Fibroblast of skin of back (primary cell): Measurements from ENCODE around the gene FRRS1L. TPM values are rescaled to one million over a fixed set of nuclear protein-coding genes. Genes with fewer than 3 reads are reported as not detected.

Source experiments
- DNase-seq: peaks from one replicate; pipeline ENCODE4 v3.0.0-alpha.2; 2013
- polyA plus RNA-seq, 2 experiments: library from polyadenylated mRNA; unstranded; fragments of 120-200 nt; gene quantifications; one replicate each; pipeline ENCODE4 v1.2.1, GENCODE V29; 2013; ENCODE audit not compliant: insufficient read length in 2 of 2

The FRRS1L gene, protein sequence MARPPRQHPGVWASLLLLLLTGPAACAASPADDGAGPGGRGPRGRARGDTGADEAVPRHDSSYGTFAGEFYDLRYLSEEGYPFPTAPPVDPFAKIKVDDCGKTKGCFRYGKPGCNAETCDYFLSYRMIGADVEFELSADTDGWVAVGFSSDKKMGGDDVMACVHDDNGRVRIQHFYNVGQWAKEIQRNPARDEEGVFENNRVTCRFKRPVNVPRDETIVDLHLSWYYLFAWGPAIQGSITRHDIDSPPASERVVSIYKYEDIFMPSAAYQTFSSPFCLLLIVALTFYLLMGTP
- polyA plus RNA-seq (2013, experiment 1 of 2; ENCODE audit: insufficient read length): 0.50 TPM
- polyA plus RNA-seq (2013, experiment 2 of 2; ENCODE audit: insufficient read length): 0.87 TPM

DNA sequence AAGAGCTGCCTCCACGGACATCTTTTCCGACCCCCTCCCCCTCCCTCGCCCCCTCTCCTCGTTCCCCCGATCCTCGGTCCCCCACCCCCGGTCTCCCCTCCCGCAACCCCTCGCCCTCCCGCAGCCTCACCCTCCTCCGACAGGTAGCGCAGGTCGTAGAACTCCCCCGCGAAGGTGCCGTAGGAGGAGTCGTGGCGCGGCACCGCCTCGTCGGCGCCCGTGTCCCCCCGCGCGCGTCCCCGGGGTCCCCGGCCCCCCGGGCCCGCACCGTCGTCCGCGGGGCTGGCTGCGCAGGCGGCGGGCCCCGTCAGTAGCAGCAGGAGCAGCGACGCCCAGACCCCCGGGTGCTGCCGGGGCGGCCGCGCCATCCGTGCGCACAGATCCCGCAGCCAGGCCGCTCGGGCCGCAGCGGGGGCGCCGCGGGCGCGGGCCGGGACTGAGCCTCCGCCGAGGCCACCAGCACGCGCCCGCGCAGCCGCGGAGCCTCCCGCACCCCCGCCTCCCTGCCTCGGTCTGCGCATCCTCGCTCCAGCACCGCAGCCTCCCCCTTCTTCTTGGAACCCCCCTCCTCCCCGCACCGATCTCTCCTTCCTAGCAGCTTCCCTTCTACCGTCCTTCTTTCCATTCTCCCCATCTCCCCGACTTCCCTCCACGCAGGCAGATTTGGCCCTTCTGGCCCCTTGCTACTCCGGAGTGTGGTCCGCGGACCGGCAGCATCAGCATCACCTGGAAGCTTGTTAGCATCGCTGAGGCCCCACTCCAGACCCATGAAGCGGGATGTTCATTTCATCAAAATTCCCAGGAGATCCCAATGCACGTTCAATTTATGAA, at the start of gene FRRS1L:
TSS of gene FRRS1L (minus strand) at position 479 of the 831 bp plus-strand sequence. CDS start at position 368, 111 bp downstream.
- no peak for DNase-seq

DNA sequence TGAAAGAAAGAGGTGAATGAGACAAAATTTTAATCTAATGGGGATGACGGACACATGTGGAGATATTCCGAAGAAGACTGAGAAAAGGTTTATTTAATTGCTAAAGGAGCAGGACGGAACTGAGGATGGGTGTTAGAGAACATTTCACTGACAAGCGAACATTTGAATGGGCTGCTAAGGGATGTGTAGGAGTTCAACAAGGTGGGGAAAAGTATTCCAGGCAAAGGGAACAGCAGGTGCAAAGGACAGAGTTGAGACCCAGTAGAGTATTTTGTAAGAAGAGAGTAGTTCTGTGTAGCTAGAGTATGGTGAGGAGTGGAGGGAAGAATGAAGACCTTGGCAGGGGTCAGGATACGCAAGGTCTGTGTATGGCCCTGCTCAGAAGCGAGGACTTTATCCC, 47.4 kb upstream of the FRRS1L start:
- DNase-seq: no peak

DNA sequence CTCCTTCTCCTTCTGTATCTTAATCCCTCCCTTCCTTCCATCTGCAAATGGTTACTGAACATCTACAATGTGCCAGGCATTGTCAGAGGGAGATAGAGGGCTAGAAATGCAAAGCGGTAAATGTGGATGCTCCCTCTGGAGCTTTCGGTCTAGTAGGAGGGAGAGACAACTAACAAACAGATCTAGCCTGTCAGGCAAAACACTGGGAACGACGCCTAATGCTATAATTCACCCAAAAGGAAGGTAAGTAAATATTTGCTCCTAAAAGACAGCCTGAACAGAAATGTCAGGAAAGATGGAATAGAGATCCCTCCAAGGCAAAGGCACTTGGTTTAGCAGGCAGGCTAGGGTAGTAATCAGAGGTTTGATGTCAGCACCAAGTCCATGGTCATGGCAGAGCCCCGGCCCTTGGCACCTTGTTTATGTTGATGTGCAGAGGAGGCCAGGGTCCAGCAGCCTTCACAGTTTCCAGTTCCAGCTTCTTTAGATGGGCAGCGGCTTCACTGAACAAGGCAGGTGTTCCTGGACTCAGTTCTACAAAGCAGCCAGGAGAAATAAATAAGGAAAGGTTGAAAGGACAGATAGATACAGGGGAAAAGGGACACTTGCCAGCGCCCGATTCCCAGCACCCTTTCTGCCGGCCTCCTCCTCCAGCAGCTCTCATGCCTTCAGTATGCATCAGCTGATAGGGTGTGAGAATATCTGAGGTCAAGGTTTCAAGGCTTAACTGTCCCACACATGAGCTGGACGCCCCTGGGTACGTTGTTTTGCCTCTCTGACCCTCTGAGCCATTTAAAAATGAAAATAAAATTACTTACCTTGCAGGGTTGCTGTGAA, 46.5 kb upstream of the FRRS1L start:
- DNase-seq: no peak

DNA sequence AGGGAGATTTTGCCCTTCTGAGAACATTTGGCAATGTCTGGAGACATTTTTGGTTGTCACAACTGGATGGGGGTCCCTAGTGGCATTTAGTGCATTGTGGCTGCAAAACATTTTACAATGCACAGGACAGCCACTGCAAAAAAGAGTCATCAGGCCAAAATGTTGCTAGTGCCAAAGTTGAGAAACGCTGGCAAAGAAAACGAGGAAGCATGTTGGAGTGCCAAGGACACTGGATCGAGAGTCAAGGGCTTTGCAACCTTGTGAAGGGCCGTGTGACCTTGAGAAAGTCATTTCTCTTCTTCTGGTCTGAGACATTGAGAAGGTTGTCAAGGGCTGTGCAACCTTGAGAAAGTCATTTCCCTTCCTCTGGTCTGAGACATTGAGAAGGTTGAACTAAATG, 45.7 kb upstream of the FRRS1L start:
- DNase-seq: no peak

DNA sequence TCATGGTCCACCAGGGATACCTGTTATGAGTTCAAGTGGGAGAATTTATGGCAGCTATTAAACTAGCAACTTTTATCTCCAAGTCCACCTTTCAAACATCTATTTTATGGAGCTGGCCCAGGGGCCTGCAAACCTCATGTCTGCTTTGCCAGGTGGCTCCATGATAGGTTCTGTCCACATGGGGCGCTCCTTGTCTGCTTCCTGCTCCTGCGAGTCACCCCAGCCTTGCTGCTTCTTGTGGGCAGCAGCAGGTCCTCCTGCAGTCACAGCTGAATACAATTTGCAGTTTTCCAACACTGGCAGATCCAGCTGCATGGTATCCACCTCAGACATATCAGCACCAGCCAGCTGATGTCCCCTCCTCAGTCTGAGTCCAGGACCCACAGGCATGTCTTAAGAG, 39.6 kb upstream of the FRRS1L start:
- DNase-seq: no peak

DNA sequence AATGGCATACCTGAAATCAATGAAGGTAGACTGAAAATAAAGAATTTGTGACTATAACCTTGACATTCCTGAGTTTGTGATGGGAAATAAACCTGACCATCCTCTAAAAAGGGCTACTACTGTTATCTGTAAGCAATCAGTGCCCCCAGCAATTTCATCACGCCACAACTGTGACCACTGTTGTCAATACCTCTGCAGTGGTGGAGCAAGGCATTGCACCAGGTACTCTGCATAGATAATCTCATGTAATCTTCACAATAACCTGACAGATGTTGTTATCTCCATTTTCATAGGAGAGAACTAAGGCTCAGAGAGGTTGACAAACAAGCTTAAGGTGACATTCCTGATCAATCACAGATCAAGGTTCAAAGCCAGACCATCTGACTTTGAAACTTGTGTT, 38.5 kb upstream of the FRRS1L start:
- DNase-seq: no peak

DNA sequence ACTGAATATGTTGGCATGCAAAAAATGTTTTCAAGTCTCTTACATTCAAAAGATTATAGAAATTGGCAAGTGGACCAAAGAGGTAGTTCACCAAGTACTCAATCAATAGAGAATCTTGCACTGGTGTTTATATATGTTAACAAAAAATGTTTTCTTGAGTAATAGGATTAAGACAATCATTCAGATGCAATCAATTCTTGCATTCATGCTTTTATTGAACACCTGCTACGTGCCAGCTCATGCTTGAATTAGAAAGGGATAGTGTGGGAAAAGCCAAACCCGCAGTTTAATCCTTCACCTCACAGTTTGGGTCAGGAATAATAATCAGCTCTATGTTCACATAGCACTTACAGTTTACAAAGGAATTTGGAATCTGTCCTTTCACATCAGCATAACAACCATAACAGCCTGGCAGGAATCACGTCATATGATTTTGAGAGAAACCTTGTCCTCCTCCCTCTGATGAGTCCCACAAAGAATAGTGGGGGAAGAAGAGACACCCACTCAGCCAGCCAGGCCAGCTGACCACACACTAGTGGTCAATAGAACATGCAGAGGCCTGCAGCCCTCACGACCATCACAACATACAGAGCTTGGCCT, 36.8 kb upstream of the FRRS1L start:
- DNase-seq: no peak

DNA sequence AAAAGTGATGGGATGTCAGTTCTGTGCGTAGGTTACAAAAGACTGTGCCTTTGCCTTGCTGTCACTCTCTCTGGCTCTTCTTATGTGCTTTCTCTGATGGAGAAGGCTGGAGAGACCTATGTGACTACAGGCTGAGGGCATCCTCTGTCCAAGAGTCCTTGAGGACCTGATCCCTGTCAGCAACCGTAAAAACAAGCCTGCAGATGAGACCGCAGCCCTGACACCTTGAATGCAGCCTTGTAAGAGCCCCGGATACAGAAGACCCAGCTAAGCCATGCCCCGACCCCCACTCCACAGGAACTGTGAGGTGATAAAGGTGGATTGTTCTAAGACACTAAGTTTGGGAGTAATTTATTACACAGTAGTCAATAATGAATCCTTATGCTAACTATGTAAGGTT, 32.6 kb upstream of the FRRS1L start:
- no peak for DNase-seq

DNA sequence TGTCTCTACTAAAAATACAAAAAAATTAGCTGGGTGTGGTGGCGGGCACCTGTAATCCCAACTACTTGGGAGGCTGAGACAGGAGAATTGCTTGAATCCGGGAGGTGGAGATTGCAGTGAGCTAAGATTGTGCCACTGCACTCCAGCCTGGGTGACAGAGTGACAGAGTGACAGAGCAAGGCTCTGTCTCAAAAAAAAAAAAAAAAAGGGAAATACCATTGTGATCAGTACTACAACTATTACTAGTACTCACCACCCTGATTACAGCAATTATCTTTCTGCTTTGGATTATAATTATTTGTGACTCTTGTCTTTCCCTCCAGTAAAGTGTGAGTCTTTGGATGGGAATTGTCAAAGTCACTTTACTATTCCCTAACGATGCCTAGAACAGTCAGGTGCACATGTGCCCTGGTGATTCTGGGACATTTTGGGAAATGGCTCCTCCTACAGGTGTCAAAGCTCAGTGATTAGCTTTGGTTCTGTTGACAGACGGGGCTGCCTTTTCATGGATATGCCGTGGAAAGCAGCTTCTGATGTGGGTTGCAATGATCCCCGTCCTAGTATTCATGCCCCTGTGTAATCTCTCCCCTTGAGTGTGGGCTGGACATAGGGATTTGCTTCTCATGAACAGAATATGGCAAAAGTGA, 31.8 kb upstream of the FRRS1L start:
- DNase-seq: no peak

DNA sequence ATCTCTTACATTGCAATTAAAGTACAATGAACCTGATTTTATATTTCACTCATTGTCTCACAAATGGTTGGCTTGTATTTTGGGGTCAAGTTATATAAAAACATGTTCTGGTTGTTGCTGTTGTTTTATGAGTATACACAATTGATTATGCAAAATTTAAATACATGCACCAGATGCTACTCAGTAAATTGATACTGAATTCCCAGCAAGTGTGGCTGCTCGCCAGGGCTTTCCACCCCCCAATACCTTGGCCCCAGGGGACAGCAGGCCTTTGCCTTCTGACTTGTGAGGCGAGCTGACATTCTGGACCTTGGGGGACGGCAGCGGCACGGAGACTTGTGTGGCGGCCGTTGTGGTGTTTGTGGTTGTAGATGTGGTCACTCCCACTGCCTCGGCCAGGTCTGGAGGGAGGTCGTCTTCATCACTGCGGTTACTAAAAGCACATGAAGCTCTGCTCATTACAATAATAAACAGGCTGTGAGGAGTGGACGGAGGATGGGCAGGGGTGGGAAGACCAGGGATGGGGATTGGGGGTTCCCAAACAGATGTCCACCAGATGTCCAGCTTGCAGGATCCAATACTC, 27.0 kb upstream of the FRRS1L start:
- DNase-seq: no peak

DNA sequence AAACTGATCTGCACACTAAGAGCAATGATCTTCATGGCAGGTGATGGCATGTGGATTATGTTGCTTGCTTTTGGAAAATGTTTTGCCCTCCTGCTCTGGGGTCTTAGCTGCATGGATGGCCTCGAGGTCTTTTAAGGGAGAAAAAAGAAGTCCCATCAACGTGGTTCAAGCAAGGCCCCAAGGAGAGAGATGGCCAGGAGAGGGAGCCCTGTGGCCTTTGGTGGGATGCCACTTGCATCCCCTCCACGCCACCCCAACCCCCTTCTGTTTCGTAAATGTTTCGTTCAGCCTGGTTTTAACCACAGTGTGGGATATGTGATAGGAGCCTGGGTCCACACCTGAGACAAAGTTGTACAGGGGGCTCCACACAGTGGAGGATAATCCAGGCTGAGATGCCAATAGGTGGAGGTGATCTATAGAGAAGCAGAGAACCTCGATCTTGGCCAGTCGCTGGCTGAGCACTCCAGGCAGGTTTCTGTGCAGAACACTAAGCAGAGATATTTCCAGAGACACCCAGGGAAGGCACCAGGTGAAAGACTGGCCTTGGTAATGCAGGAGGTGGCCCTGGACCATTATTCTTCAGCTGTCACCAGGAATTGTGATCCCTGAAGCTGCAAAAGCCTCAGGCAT, 25.8 kb upstream of the FRRS1L start:
- peak; percentile 36 for DNase-seq

DNA sequence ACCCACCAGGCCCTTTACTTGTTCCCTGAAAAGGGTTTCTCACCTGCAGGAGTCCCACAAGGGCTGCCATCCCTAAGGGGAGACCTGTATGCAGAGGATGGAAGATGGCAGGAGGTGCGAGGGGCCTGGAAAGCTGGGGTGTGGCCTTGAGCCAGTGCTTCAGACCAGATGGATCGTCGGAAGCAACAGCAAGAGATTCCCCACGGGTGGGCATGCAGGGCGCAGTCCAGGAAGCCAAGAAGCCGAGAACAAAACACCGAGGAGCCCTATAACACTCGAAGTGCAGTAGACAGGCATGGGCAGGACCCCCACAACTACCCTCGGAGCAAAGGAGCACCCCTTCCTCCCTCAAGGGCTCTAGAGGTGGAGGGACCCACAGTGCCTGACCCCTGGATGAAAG, 24.7 kb upstream of the FRRS1L start:
- DNase-seq: no peak

DNA sequence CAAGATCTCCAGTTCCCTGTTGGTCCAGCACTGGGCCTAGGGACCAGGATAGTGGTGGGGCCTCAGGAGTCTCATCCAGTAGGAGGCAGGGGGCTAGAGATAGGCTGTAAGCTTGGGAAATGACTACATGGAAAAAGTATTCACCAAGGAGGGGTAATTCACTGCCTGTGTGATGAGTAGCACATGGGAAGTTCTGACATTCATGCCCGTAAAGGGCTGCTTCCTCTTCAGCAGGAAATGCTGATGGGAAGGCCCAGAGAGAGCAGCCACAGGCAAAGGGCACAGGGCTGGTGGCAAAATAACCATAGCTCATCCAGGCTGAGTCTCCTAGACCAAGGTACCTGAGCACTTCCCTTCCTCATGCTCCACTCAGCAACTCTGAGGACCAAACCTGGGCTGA, 23.1 kb upstream of the FRRS1L start:
- DNase-seq: peak; percentile 73

DNA sequence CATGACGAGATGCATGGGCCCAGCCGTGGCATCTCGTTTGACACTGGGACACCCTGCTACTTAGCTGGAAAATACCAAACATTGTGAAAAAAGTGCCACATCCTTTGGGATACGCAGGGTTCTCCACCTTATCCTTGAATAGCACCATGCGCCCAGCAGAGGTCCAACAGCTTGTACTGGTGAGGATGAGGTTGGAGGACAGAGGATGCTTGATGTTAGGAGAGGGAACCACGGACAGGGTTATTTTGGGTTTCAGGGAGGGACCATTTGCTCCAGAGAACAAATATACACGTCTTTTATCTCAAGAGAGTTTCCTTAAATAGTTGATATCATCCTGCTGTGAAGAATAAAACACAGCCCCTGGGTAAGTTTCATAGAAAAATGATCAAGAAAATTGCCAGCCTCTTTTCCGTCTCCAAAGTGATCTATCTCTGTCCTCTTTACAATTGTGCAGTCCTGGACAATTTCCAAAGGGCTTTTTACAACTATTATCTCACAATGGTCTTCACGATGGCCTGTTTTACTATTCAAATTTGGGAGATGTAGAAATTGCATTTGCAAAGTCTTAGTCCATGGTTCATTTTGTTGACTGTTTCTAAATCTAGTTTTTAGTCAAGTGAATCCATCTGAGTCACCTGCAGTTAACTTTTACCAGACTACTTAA, 19.9 kb upstream of the FRRS1L start:
- DNase-seq: no peak

DNA sequence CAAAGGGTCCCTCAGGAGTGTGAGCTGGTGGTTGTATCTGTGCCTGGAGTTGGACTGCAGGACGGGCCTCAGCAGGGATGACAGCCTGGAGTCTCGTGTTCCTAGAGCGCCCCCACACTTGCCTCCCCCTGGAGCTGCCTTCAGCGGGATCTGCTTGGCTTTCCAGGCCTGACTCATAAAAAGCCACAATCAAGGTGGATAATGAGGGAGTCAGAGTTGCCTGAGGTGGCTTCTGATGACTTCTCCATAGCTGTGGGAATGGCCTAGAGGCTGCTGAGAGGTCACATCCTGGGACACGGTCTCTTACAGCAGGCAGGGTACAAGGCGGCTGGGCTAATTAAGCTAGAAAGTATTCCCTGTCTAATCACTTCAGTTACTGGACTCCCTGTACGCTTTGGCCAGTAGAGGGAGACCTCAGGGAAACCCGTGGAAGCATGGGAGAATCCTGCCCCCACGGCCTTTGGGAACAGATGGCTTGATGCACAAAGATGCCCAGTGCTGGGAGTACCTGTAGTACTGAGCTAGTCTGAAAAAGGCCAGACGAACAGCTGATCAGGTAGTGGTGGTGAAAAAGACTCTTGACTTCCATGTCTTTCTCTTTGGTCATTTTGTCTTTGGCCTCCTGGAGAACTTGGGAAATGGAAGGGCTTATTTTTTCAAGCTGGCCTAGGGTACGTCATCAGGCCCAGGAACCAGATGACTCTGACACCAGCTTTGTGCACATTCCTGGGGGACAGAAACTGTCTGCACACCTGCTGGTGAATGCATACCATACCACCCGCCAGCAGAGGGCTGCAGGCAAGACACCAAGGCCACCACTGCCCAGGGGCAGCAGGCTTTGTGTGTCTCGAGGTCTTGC, 16.1 kb upstream of the FRRS1L start:
- DNase-seq: peak; percentile 45

DNA sequence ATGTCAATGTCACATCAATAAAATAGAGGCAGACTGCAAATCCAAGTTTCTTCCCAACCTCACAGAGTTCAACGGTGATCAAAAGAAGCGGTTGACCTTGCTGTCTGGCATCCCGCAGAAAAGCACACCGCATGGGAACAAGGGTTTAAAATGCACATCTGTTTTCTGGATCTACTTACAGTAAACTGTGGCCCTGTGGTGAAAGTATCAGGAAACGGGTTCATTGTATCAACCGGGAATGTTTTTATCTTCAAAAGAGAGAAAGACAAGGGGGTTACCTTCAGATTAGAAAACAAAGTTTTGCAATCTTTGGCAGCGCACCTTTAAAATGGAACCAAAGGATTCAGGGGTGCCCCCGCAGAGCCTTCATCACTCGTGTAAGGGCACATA, 15.5 kb upstream of the FRRS1L start:
- DNase-seq: no peak

DNA sequence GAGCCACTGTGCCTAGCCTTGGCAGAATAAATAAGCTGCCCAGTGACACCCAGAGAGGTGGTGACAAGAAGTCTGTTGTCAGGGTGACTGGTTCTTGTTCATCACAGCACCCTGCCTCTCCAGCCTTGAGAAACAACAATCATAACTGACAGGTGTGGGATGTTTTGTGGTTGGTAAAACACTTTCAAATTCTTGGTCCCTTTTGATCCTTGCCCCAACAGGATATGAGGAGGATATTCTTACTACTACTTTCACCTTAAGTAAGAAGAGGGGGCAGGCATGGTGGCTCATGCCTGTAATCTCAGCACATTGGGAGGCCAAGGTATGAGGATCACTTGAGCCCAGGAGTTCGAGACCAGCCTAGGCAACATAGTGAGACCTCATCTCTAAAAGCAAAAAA, 14.2 kb upstream of the FRRS1L start:
- DNase-seq: no peak

DNA sequence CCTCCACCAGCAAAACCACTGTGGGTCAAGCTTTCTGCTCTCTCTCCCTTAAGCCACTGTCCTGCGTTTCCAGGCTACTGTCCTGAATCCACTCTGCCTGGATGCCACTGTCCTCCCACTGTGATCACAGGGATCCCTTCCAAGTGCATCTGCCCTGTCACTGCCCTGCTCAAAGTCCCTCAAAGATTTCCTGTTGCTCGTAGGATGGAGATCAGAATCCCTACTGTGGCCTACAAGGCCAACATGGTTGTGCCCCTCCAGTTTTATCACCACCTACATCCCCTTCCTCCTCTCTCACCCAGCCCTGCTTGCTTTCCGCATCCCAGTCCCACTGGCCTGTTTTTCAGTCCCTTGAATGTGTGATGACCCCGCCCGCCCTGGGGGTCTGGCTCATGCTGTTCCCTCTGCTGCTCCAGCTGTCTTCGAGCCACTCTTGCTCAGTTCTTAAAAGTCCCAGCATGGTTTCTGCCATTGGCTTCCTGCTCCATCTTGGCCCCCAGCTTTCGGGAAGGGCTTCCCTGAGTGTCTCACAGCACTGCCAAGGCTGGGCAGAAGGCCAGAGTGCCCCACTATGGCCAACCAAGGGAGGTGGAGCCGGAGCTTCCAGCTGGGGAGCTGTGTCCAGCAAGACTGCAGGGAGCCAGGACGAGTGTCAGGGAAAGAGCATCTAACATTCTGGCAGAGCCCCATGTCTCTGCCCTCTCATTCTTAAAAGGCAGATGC, 12.9 kb upstream of the FRRS1L start:
- DNase-seq: no peak

DNA sequence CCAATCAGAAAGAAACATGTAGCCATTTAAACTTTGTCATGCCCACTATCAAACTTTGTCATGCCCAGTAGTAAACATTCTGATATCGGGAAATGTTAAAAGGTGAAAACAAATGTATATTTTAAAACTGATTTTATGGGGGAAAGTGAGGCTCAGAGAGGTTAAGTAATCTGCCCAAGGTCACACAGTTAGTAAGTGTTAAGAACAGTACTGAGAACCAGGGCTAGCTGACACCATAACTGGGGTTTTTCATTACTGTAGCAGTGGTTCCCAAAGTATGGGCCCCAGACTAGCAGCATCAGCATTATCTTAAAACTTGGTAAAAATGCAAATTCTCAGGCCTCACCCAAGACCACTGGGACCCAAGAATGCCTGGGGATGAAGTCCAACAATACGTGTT, 9.9 kb upstream of the FRRS1L start:
- DNase-seq: no peak
